LoVo (cell line): ENCODE measurements around the gene INSYN2B.

Source experiments
- DNase-seq: peaks from one replicate; pipeline ENCODE4 v3.0.0-alpha.2; 2016; ENCODE audit warnings: low spot score

INSYN2B gene

GRCh38 chr5:169889572-169889971 lies 90.7 kb downstream of the INSYN2B start:
- DNase-seq, result no peak

- no peak for DNase-seq
Measured at GRCh38 chr5:169886677-169887076, 93.6 kb downstream of the INSYN2B start.

- no peak for DNase-seq
Measured at GRCh38 chr5:169886033-169886432, 94.3 kb downstream of the INSYN2B start.

GRCh38 chr5:169881702-169882303 lies 98.5 kb downstream of the INSYN2B start:
- no peak for DNase-seq

- no peak for DNase-seq
Measured at GRCh38 chr5:169880785-169881184, 99.5 kb downstream of the INSYN2B start.

GRCh38 chr5:169880012-169880663 lies 100.2 kb downstream of the INSYN2B start:
- DNase-seq, result no peak

GRCh38 chr5:169876386-169876785 lies 103.9 kb downstream of the INSYN2B start:
- no peak for DNase-seq

GRCh38 chr5:169875731-169876130 lies 104.6 kb downstream of the INSYN2B start:
- no peak for DNase-seq

- no peak for DNase-seq
Measured at GRCh38 chr5:169875091-169875728, 105.1 kb downstream of the INSYN2B start.

- no peak for DNase-seq
Measured at GRCh38 chr5:169874621-169875020, 105.7 kb downstream of the INSYN2B start.

GRCh38 chr5:169873642-169874041 lies 106.7 kb downstream of the INSYN2B start:
- DNase-seq, result no peak

GRCh38 chr5:169871826-169872490 lies 108.3 kb downstream of the INSYN2B start:
- no peak for DNase-seq

- no peak for DNase-seq
Measured at GRCh38 chr5:169870211-169870610, 110.1 kb downstream of the INSYN2B start.

GRCh38 chr5:169869066-169869465 lies 111.2 kb downstream of the INSYN2B start:
- DNase-seq, result no peak

GRCh38 chr5:169867347-169867746 lies 112.9 kb downstream of the INSYN2B start:
- no peak for DNase-seq

GRCh38 chr5:169864483-169864882 lies 115.8 kb downstream of the INSYN2B start:
- no peak for DNase-seq

- no peak for DNase-seq
Measured at GRCh38 chr5:169862391-169862811, 117.9 kb downstream of the INSYN2B start.

- no peak for DNase-seq
Measured at GRCh38 chr5:169861934-169862333, 118.4 kb downstream of the INSYN2B start.

GRCh38 chr5:169861433-169861832 lies 118.9 kb downstream of the INSYN2B start:
- no peak for DNase-seq

GRCh38 chr5:169860585-169860984 lies 119.7 kb downstream of the INSYN2B start:
- DNase-seq, result no peak

- DNase-seq, result no peak
Measured at GRCh38 chr5:169856571-169856970, 123.7 kb downstream of the INSYN2B start.

GRCh38 chr5:169851321-169851850 lies 128.9 kb downstream of the INSYN2B start:
- no peak for DNase-seq

GRCh38 chr5:169850409-169850808 lies 129.9 kb downstream of the INSYN2B start:
- DNase-seq, result no peak
